DOHH2 (cell line): Measurements from ENCODE around the gene SIK2.

Source experiments
- CTCF ChIP-seq: fragments of 200-600 bp; sonication (generic); IDR thresholded peaks from one replicate; pipeline ENCODE4 v1.5.1; 2014; ENCODE audit warnings: antibody characterized with exemption, mild to moderate bottlenecking, low read depth, low read length; ENCODE audit not compliant: poor library complexity, severe bottlenecking
- EZH2phosphoT487 ChIP-seq: fragments of 200-600 bp; sonication (generic); IDR thresholded peaks from 2 replicates; pipeline ENCODE4 v1.6.1; 2017; ENCODE audit warnings: borderline replicate concordance, mild to moderate bottlenecking, antibody characterized with exemption, low read length, moderate library complexity, mixed read lengths

GRCh38 chr11:111665777-111666176, 63.5 kb downstream of the SIK2 start:
- TF ChIP-seq CTCF (no peak), EZH2phosphoT487 (no peak)
